CD4-positive, alpha-beta T cell treated with Interleukin-12 subunit alpha and Interleukin-12 subunit beta, for 1 hour (primary cell): Measurements from ENCODE around the gene ASPSCR1.

ENCODE experiments used
- DNase-seq: peaks from one replicate; pipeline ENCODE4 v3.0.0-alpha.2; 2020

ASPSCR1 gene

GRCh38 chr17:81983011-81983638, 5.7 kb downstream of the ASPSCR1 start:
- DNase-seq, result no peak

GRCh38 chr17:81983639-81984373, 6.4 kb downstream of the ASPSCR1 start:
- no peak for DNase-seq

GRCh38 chr17:81984773-81985410, 7.5 kb downstream of the ASPSCR1 start:
- DNase-seq, result no peak

GRCh38 chr17:81986606-81987005, 9.2 kb downstream of the ASPSCR1 start:
- DNase-seq, result no peak

- no peak for DNase-seq
Measured at GRCh38 chr17:81987161-81987770, 9.8 kb downstream of the ASPSCR1 start.

GRCh38 chr17:81990836-81991683, 13.6 kb downstream of the ASPSCR1 start:
- DNase-seq, result no peak

GRCh38 chr17:81991684-81992305, 14.4 kb downstream of the ASPSCR1 start:
- DNase-seq, result no peak

- DNase-seq, result no peak
Measured at GRCh38 chr17:81992306-81993102, 15.1 kb downstream of the ASPSCR1 start.

- DNase-seq, result no peak
Measured at GRCh38 chr17:81993729-81994592, 16.5 kb downstream of the ASPSCR1 start.

GRCh38 chr17:81994593-81995462, 17.4 kb downstream of the ASPSCR1 start:
- no peak for DNase-seq

- no peak for DNase-seq
Measured at GRCh38 chr17:81995463-81996231, 18.2 kb downstream of the ASPSCR1 start.

- no peak for DNase-seq
Measured at GRCh38 chr17:81996232-81996756, 18.9 kb downstream of the ASPSCR1 start.

GRCh38 chr17:81996757-81997441, 19.5 kb downstream of the ASPSCR1 start:
- DNase-seq, result no peak

- no peak for DNase-seq
Measured at GRCh38 chr17:81998212-81998611, 20.8 kb downstream of the ASPSCR1 start.

- no peak for DNase-seq
Measured at GRCh38 chr17:81998691-81999438, 21.4 kb downstream of the ASPSCR1 start.

- no peak for DNase-seq
Measured at GRCh38 chr17:81999587-81999975, 22.2 kb downstream of the ASPSCR1 start.
